Bronchial epithelial cell (primary cell): ENCODE data around the gene IL27RA. TPM values are rescaled to one million over a fixed set of nuclear protein-coding genes. Genes with fewer than 3 reads are reported as not detected.

ENCODE experiments used
- DNase-seq: peaks from one replicate; pipeline ENCODE4 v3.0.0-alpha.2; 2010; ENCODE audit warnings: low read depth
- FAIRE-seq: peaks from 2 replicates; lab custom pipeline; 2011; peaks lifted over from hg19 to GRCh38; lab: Jason Lieb, UNC
- H3K27me3 ChIP-seq: 2 replicates; pipeline ENCODE4 v1.5.1; 2011; ENCODE audit warnings: low read length; ENCODE audit not compliant: control insufficient read depth, insufficient read depth
- H3K36me3 ChIP-seq: 2 replicates; pipeline ENCODE4 v1.5.1; 2011; ENCODE audit warnings: low read length; ENCODE audit not compliant: control insufficient read depth, insufficient read depth
- H3K4me3 ChIP-seq: 2 replicates; pipeline ENCODE4 v1.5.1; 2011; ENCODE audit warnings: mild to moderate bottlenecking, low read depth, low read length, control low read depth
- total RNA-seq: library from RNA; depleted of rRNA; stranded (reverse); fragments of >200 nt; gene quantifications from 2 replicates; pipeline ENCODE4 v1.2.1, GENCODE V29; 2014
- TF ChIP-seq, protein P1 (sequence below): IDR thresholded peaks from 2 replicates; pipeline ENCODE4 v1.5.1; 2011; ENCODE audit warnings: mild to moderate bottlenecking, moderate library complexity, low read length, control low read depth, inconsistent platforms; ENCODE audit not compliant: insufficient read depth, severe bottlenecking

Gene IL27RA
- total RNA-seq, 1 donor from 2014 or later = 0.26 TPM

DNA sequence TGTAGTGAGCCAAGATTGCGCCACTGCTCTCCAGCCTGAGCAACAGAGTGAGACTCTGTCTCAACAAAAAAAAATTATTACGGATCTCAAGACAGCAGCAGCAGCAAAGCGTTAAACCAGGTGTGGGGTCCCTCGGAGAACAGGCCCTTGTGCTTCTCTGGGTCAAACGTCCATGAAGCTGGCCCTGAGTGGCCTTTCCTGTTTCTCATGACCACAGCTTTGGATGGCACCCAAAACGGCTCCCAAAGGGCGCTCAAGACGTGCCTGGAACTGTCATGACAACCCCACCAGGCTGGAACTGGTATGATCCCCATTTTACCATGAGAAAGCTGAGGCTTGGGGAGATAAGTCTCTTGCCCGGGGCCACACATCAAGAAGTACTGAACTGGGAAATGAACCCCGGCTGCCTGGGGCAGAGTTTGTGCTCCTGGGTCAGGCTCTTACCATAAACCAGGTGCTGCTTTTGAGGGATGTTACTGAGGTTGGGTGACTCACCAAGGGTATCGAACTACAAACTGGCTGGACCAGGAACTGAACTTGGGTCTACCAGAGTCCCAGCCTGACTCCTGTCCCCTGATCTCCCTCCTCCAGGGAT, 70.6 kb downstream of the IL27RA start:
- no peak for FAIRE-seq
- TF ChIP-seq, protein P1, sequence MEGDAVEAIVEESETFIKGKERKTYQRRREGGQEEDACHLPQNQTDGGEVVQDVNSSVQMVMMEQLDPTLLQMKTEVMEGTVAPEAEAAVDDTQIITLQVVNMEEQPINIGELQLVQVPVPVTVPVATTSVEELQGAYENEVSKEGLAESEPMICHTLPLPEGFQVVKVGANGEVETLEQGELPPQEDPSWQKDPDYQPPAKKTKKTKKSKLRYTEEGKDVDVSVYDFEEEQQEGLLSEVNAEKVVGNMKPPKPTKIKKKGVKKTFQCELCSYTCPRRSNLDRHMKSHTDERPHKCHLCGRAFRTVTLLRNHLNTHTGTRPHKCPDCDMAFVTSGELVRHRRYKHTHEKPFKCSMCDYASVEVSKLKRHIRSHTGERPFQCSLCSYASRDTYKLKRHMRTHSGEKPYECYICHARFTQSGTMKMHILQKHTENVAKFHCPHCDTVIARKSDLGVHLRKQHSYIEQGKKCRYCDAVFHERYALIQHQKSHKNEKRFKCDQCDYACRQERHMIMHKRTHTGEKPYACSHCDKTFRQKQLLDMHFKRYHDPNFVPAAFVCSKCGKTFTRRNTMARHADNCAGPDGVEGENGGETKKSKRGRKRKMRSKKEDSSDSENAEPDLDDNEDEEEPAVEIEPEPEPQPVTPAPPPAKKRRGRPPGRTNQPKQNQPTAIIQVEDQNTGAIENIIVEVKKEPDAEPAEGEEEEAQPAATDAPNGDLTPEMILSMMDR = no peak
- Histone ChIP-seq H3K27me3 (no peaks in the 10 kb centered on the region), H3K4me3 (no peak overlapping the region), H3K36me3 (peaks cover 10% of the 10 kb centered on the region)
- DNase-seq = peak; percentile 30

DNA sequence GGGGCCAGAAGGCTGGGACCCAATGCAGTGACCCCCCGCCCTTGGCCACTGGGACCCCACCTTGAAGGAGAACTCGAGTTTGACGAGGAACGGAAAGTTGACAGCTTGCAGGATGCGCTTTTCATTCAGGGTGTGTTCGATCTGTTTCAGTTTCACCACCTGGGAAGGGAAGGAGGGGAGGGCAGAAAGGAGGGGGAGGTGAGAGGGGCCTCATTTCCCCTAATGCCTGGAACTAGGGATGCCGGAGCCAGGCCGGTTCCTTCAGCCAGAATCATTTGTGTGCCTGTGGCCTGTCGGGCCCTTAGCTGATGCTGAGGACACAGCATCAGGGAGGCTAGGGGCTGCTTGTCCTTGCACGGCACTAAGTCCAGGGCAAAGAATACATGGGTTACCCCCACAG, 71.2 kb downstream of the IL27RA start:
- H3K27me3 ChIP-seq = no peaks in the 10 kb centered on the region
- no peak overlapping the region for H3K4me3 ChIP-seq
- TF ChIP-seq, protein P1 = no peak
- FAIRE-seq = no peak
- no peak for DNase-seq
- peaks cover 10% of the 10 kb centered on the region for H3K36me3 ChIP-seq

Other genes starting within 250 kb of the IL27RA start
- 3.2 and 5.1 TPM in 2 replicates for gene ZSWIM4, start 236.3 kb upstream of the IL27RA start, total RNA-seq
- gene NANOS3, start 154.6 kb upstream of the IL27RA start, total RNA-seq = 0.53 TPM in 1 of 2 replicates, not detected in the other
- gene BRME1, start 125.6 kb upstream of the IL27RA start, total RNA-seq = 0.26 and 0.77 TPM in 2 replicates
- 6.8 and 11.3 TPM in 2 replicates for gene CC2D1A, start 125.6 kb upstream of the IL27RA start, total RNA-seq
- gene PODNL1, start 93.3 kb upstream of the IL27RA start, total RNA-seq = 0.38 TPM in 1 of 2 replicates, not detected in the other
- 6.3 and 8.2 TPM in 2 replicates for gene DCAF15, start 79.3 kb upstream of the IL27RA start, total RNA-seq
- 0.79 and 2.2 TPM in 2 replicates for gene RFX1, start 25.4 kb upstream of the IL27RA start, total RNA-seq
- not detected in 2 replicates for gene RLN3, start 3.6 kb upstream of the IL27RA start, total RNA-seq
- gene PALM3, start 30.3 kb downstream of the IL27RA start, total RNA-seq = not detected in 2 replicates
- 0.26 and 1.4 TPM in 2 replicates for gene MISP3, start 41.0 kb downstream of the IL27RA start, total RNA-seq
- not detected in 2 replicates for gene C19orf67, start 54.0 kb downstream of the IL27RA start, total RNA-seq
- 14.7 and 16.8 TPM in 2 replicates for gene SAMD1, start 59.0 kb downstream of the IL27RA start, total RNA-seq
- gene PRKACA, start 86.0 kb downstream of the IL27RA start, total RNA-seq = 13.7 and 13.8 TPM in 2 replicates
- 0.26 and 0.53 TPM in 2 replicates for gene ASF1B, start 104.8 kb downstream of the IL27RA start, total RNA-seq
- gene ADGRL1, start 174.4 kb downstream of the IL27RA start, total RNA-seq = 2.1 and 5.9 TPM in 2 replicates